Breast epithelium (tissue), 4 donors: Measurements from ENCODE around the gene STARD7. TPM values are rescaled to one million over a fixed set of nuclear protein-coding genes. Genes with fewer than 3 reads are reported as not detected.

Experiments used
- DNase-seq, 2 donors: peaks; one replicate each; pipeline ENCODE4 v3.0.0-alpha.2; 2019; ENCODE audit warnings: low spot score in 2 of 2
- H3K27ac ChIP-seq, 2 donors: fragments of 200-600 bp; sonication (generic) in 1 of 2; one replicate each; pipeline ENCODE4 v1.5.1; 2016 to 2019; ENCODE audit warnings: mild to moderate bottlenecking in 1 of 2
- H3K27me3 ChIP-seq, 2 donors: fragments of 200-600 bp; sonication (generic) in 1 of 2; one replicate each; pipeline versions ENCODE4 v1.5.1 to v1.6.0; 2017 to 2019; ENCODE audit warnings: control low read depth in 1 of 2, mild to moderate bottlenecking in 1 of 2
- H3K36me3 ChIP-seq: fragments of 200-600 bp; one replicate; pipeline ENCODE4 v1.5.1; 2019
- H3K4me1 ChIP-seq, 2 donors: fragments of 200-600 bp; sonication (generic); one replicate each; pipeline ENCODE4 v1.5.1; 2016 to 2019; ENCODE audit warnings: control low read depth in 1 of 2
- H3K4me3 ChIP-seq, 3 donors: fragments of 200-600 bp; sonication (generic); 1 replicate in 2 of 3; 2 replicates in 1 of 3; pipeline ENCODE4 v1.5.1; 2016 to 2019; ENCODE audit warnings: mild to moderate bottlenecking in 3 of 3, moderate library complexity in 2 of 3
- H3K9me3 ChIP-seq, 2 donors: fragments of 200-600 bp; sonication (generic) in 1 of 2; one replicate each; pipeline ENCODE4 v1.5.1; 2016 to 2019; ENCODE audit warnings: control low read depth in 1 of 2
- POLR2A ChIP-seq: fragments of 450-650 bp; IDR thresholded peaks from one replicate; pipeline ENCODE4 v1.6.1; 2016; ENCODE audit warnings: antibody characterized with exemption, mild to moderate bottlenecking, moderate library complexity
- POLR2AphosphoS5 ChIP-seq, 3 donors: sonication (generic); formaldehyde crosslinking; IDR thresholded peaks; one replicate each; pipeline ENCODE4 v1.6.1; 2017; ENCODE audit warnings: antibody characterized with exemption in 3 of 3
- intact Hi-C: fragments of 100-400 bp; cut with DNase I; formaldehyde crosslinking; loops from one replicate; pipeline ENCODE4 v1.15.1; 2023; ENCODE audit warnings: low total_unique reads
- total RNA-seq, 3 donors: library from RNA; depleted of rRNA; stranded (reverse); fragments of >200 nt; gene quantifications; one replicate each; pipeline ENCODE4 v1.1.0, GENCODE V29; 2016
- TF ChIP-seq, protein P1 (sequence below), 3 donors: fragments of 450-650 bp; IDR thresholded peaks; one replicate each; pipeline ENCODE4 v1.5.1; 2016 to 2017; ENCODE audit warnings: antibody characterized with exemption in 3 of 3, mild to moderate bottlenecking in 3 of 3, moderate library complexity in 3 of 3

Gene STARD7
- total RNA-seq, 3 donors from 2014 or later, result 84.9 to 133 (median 96.3) TPM

- no peaks in the 10 kb centered on the region for H3K27me3 ChIP-seq
- DNase-seq, result peak in 1 of 2 donors; percentile 48
- H3K36me3 ChIP-seq, result no peaks in the 10 kb centered on the region
- intact Hi-C loops, result no loop called here
- H3K9me3 ChIP-seq, result no peaks in the 10 kb centered on the region
- H3K4me1 ChIP-seq, result peaks cover 11 to 22% of the 10 kb centered on the region in 2 donors
- H3K27ac ChIP-seq, result peak overlapping the region; percentile 88 to 89
- TF ChIP-seq POLR2A, result no peak
- no peak for TF ChIP-seq POLR2AphosphoS5 (IDR thresholded peaks at IDR 0.05)
- TF ChIP-seq, protein P1, sequence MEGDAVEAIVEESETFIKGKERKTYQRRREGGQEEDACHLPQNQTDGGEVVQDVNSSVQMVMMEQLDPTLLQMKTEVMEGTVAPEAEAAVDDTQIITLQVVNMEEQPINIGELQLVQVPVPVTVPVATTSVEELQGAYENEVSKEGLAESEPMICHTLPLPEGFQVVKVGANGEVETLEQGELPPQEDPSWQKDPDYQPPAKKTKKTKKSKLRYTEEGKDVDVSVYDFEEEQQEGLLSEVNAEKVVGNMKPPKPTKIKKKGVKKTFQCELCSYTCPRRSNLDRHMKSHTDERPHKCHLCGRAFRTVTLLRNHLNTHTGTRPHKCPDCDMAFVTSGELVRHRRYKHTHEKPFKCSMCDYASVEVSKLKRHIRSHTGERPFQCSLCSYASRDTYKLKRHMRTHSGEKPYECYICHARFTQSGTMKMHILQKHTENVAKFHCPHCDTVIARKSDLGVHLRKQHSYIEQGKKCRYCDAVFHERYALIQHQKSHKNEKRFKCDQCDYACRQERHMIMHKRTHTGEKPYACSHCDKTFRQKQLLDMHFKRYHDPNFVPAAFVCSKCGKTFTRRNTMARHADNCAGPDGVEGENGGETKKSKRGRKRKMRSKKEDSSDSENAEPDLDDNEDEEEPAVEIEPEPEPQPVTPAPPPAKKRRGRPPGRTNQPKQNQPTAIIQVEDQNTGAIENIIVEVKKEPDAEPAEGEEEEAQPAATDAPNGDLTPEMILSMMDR (IDR thresholded peaks at IDR 0.05), result no peak
- peak overlapping the region in 1 of 3 donors; percentile 95 for H3K4me3 ChIP-seq
Measured at GRCh38 chr2:96146881-96147592, 61.6 kb downstream of the STARD7 start.

GRCh38 chr2:96146153-96146880, 62.3 kb downstream of the STARD7 start:
- Histone ChIP-seq H3K4me3 (peak overlapping the region in 1 of 3 donors; percentile 95), H3K27me3 (no peaks in the 10 kb centered on the region), H3K36me3 (no peaks in the 10 kb centered on the region), H3K9me3 (no peaks in the 10 kb centered on the region), H3K27ac (peak overlapping the region; percentile 88 to 89), H3K4me1 (peaks cover 11 to 22% of the 10 kb centered on the region in 2 donors)
- peak; percentile 52 to 74 for DNase-seq
- intact Hi-C loops, result no loop called here
- TF ChIP-seq POLR2AphosphoS5 (IDR thresholded peaks at IDR 0.05) (no peak), POLR2A (no peak)
- TF ChIP-seq, protein P1 (IDR thresholded peaks at IDR 0.05), result no peak

GRCh38 chr2:96145848-96146152, 62.8 kb downstream of the STARD7 start:
- H3K36me3 ChIP-seq, result no peaks in the 10 kb centered on the region
- TF ChIP-seq POLR2AphosphoS5 (IDR thresholded peaks at IDR 0.05) (no peak), POLR2A (no peak)
- TF ChIP-seq, protein P1 (IDR thresholded peaks at IDR 0.05), result no peak
- H3K4me3 ChIP-seq, result peak overlapping the region; percentile 47 to 95 (median 69)
- H3K27ac ChIP-seq, result peak overlapping the region; percentile 88 to 89
- H3K9me3 ChIP-seq, result no peaks in the 10 kb centered on the region
- intact Hi-C loops, result no loop called here
- no peak for DNase-seq
- H3K27me3 ChIP-seq, result no peaks in the 10 kb centered on the region
- peaks cover 11 to 22% of the 10 kb centered on the region in 2 donors for H3K4me1 ChIP-seq

- peaks cover 11 to 22% of the 10 kb centered on the region in 2 donors for H3K4me1 ChIP-seq
- no peaks in the 10 kb centered on the region for H3K27me3 ChIP-seq
- peak within 1 kb of the TSS; percentile 88 to 89 for H3K27ac ChIP-seq
- DNase-seq, result peak; percentile 63 to 89
- H3K4me3 ChIP-seq, result peak within 1 kb of the TSS; percentile 47 to 95 (median 69)
- H3K9me3 ChIP-seq, result no peaks in the 10 kb centered on the region
- H3K36me3 ChIP-seq, result no peaks in the 10 kb centered on the region
- TF ChIP-seq, protein P1 (IDR thresholded peaks at IDR 0.05), result no peak
- TF ChIP-seq POLR2AphosphoS5 (IDR thresholded peaks at IDR 0.05), result peak in 2 of 3 donors; percentile 45 to 50
- intact Hi-C loops, result no loop called here
Measured at GRCh38 chr2:96145036-96145847, 63.4 kb downstream of the STARD7 start, which contains the start of gene DUSP2. TSS of gene DUSP2 (minus strand) at chr2:96145440. CDS start at chr2:96145354, 86 bp downstream.
